HL-60 (cell line): ENCODE results near the gene TICAM1.

Source experiments
- POLR2AphosphoS5 ChIP-seq: IDR thresholded peaks from 2 replicates; pipeline ENCODE4 v1.6.1; 2012; ENCODE audit warnings: low read depth
- TF ChIP-seq, protein P1 (sequence below): IDR thresholded peaks from one replicate; pipeline ENCODE4 v1.5.1; 2011; ENCODE audit warnings: low read length, control low read depth, inconsistent platforms; ENCODE audit not compliant: insufficient read depth
- TF ChIP-seq, protein P2 (sequence below): IDR thresholded peaks from 2 replicates; pipeline ENCODE4 v1.6.1; 2012; ENCODE audit warnings: low read depth; ENCODE audit not compliant: insufficient replicate concordance

DNA sequence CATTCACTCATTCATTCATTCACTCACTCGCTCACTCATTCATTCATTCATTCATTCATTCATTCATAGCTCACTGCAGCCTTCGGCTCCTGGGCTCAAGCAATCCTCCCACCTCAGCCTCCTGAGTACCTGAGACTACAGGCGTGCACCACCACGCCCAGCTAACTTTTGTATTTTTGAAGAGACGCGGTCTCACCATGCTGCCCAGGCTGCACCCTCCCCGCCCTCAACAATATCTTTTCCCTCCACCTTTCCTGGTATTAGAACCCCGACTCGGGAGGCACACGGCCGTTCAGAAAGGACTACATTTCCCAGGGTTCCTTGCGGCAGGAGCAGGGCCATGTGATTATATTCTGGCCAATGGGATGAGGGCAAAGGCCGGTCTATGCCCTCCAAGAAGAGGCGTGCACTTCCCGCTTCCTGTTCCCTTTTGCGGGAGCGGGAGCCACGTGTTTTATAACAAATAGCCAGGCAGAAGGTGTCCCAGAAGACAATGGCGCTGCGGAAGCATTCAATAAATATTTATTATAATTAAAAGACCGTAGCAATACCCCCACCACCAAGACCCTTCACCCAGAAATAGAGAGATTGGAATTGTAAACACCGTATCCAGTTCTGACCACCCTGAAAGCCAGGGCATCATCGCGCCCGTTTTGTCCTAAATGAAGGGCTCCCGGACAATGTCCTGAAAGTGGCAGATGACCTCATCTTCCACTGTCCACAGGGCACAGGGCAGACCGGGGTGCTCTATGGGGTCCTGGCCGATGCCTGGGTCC is 15.9 kb downstream of the TICAM1 start:
- TF ChIP-seq, protein P1, sequence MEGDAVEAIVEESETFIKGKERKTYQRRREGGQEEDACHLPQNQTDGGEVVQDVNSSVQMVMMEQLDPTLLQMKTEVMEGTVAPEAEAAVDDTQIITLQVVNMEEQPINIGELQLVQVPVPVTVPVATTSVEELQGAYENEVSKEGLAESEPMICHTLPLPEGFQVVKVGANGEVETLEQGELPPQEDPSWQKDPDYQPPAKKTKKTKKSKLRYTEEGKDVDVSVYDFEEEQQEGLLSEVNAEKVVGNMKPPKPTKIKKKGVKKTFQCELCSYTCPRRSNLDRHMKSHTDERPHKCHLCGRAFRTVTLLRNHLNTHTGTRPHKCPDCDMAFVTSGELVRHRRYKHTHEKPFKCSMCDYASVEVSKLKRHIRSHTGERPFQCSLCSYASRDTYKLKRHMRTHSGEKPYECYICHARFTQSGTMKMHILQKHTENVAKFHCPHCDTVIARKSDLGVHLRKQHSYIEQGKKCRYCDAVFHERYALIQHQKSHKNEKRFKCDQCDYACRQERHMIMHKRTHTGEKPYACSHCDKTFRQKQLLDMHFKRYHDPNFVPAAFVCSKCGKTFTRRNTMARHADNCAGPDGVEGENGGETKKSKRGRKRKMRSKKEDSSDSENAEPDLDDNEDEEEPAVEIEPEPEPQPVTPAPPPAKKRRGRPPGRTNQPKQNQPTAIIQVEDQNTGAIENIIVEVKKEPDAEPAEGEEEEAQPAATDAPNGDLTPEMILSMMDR = no peak
- TF ChIP-seq POLR2AphosphoS5 = peak; percentile 69
- TF ChIP-seq, protein P2, sequence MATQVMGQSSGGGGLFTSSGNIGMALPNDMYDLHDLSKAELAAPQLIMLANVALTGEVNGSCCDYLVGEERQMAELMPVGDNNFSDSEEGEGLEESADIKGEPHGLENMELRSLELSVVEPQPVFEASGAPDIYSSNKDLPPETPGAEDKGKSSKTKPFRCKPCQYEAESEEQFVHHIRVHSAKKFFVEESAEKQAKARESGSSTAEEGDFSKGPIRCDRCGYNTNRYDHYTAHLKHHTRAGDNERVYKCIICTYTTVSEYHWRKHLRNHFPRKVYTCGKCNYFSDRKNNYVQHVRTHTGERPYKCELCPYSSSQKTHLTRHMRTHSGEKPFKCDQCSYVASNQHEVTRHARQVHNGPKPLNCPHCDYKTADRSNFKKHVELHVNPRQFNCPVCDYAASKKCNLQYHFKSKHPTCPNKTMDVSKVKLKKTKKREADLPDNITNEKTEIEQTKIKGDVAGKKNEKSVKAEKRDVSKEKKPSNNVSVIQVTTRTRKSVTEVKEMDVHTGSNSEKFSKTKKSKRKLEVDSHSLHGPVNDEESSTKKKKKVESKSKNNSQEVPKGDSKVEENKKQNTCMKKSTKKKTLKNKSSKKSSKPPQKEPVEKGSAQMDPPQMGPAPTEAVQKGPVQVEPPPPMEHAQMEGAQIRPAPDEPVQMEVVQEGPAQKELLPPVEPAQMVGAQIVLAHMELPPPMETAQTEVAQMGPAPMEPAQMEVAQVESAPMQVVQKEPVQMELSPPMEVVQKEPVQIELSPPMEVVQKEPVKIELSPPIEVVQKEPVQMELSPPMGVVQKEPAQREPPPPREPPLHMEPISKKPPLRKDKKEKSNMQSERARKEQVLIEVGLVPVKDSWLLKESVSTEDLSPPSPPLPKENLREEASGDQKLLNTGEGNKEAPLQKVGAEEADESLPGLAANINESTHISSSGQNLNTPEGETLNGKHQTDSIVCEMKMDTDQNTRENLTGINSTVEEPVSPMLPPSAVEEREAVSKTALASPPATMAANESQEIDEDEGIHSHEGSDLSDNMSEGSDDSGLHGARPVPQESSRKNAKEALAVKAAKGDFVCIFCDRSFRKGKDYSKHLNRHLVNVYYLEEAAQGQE = no peak
